Measurements from ENCODE around the gene ADGRL3. TPM values are rescaled to one million over a fixed set of nuclear protein-coding genes. Genes with fewer than 3 reads are reported as not detected.

Gene ADGRL3
- total RNA-seq, 4 donors from 2014 or later, result 0.19 to 7.8 (median 1.3) TPM

GRCh38 chr4:61785761-61786160, 585.6 kb downstream of the ADGRL3 start:
- Histone ChIP-seq H3K36me3 (no peaks in the 10 kb centered on the region), H3K4me3 (no peak overlapping the region), H3K27me3 (no peaks in the 10 kb centered on the region), H3K9me3 (peaks cover 0 to under 1% (median 0%) of the 10 kb centered on the region in 3 donors), H3K4me1 (no peaks in the 10 kb centered on the region), H3K27ac (no peak overlapping the region)
- intact Hi-C loops (cut with DNase I), result no loop called here
- no peak for DNase-seq
- WGBS, 2 donors, result 19 to 44% methylated on average over 1 of the region's 1 CpG
- TF ChIP-seq, protein P1, sequence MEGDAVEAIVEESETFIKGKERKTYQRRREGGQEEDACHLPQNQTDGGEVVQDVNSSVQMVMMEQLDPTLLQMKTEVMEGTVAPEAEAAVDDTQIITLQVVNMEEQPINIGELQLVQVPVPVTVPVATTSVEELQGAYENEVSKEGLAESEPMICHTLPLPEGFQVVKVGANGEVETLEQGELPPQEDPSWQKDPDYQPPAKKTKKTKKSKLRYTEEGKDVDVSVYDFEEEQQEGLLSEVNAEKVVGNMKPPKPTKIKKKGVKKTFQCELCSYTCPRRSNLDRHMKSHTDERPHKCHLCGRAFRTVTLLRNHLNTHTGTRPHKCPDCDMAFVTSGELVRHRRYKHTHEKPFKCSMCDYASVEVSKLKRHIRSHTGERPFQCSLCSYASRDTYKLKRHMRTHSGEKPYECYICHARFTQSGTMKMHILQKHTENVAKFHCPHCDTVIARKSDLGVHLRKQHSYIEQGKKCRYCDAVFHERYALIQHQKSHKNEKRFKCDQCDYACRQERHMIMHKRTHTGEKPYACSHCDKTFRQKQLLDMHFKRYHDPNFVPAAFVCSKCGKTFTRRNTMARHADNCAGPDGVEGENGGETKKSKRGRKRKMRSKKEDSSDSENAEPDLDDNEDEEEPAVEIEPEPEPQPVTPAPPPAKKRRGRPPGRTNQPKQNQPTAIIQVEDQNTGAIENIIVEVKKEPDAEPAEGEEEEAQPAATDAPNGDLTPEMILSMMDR (IDR thresholded peaks at IDR 0.05), result no peak
- no peak for TF ChIP-seq POLR2A (IDR thresholded peaks at IDR 0.05)

- Histone ChIP-seq H3K9me3 (peaks cover 0 to 5% (median 0%) of the 10 kb centered on the region in 3 donors), H3K36me3 (no peaks in the 10 kb centered on the region), H3K27me3 (no peaks in the 10 kb centered on the region), H3K4me3 (no peak overlapping the region), H3K4me1 (no peaks in the 10 kb centered on the region), H3K27ac (no peak overlapping the region)
- no peak for DNase-seq
- no peak for TF ChIP-seq POLR2A (IDR thresholded peaks at IDR 0.05)
- TF ChIP-seq, protein P1 (IDR thresholded peaks at IDR 0.05), result no peak
- 60 to 78% methylated on average over 2 of the region's 2 CpGs for WGBS, 2 donors
- intact Hi-C loops (cut with DNase I), result no loop called here
Measured at GRCh38 chr4:61786211-61786610, 586.1 kb downstream of the ADGRL3 start.

GRCh38 chr4:61795998-61796397, 595.9 kb downstream of the ADGRL3 start:
- no peak overlapping the region for H3K4me3 ChIP-seq
- intact Hi-C loops (cut with DNase I), result no loop called here
- H3K27me3 ChIP-seq, result no peaks in the 10 kb centered on the region
- H3K27ac ChIP-seq, result no peak overlapping the region
- no peaks in the 10 kb centered on the region for H3K4me1 ChIP-seq
- peaks cover 0 to 8% (median 2%) of the 10 kb centered on the region in 3 donors for H3K9me3 ChIP-seq
- TF ChIP-seq, protein P1 (IDR thresholded peaks at IDR 0.05), result no peak
- TF ChIP-seq POLR2A (IDR thresholded peaks at IDR 0.05), result no peak
- no peaks in the 10 kb centered on the region for H3K36me3 ChIP-seq
- 84 to 95% methylated on average over 6 of the region's 6 CpGs for WGBS, 2 donors
- DNase-seq, result no peak

DNA sequence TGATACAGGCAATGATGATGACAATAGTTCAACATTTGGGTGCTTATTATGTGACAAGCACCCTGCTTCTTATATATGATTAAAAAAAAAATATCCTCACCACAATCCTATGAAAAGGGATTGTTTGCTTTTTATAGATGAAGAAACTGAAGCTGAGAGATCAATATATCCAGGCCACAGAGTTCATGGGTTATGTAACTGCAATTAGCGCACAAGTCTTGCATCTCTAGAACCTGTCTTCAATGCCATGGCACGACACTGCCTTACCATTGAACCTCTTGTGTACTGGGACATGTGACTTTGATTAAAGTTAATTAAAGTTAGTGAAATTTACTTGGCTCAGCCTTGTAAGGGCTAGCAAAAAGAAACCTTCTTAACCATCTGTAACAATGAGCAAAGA, 599.7 kb downstream of the ADGRL3 start:
- Histone ChIP-seq H3K9me3 (no peaks in the 10 kb centered on the region), H3K36me3 (no peaks in the 10 kb centered on the region), H3K4me1 (no peaks in the 10 kb centered on the region), H3K4me3 (no peak overlapping the region), H3K27me3 (no peaks in the 10 kb centered on the region), H3K27ac (no peak overlapping the region)
- intact Hi-C loops (cut with DNase I), result no loop called here
- 57 to 73% methylated on average over 2 of the region's 2 CpGs for WGBS, 2 donors
- no peak for DNase-seq
- TF ChIP-seq, protein P1 (IDR thresholded peaks at IDR 0.05), result no peak
- no peak for TF ChIP-seq POLR2A (IDR thresholded peaks at IDR 0.05)

- WGBS, 2 donors, result 100% methylated on average over 2 of the region's 2 CpGs
- Histone ChIP-seq H3K4me3 (no peak overlapping the region), H3K9me3 (no peaks in the 10 kb centered on the region), H3K27me3 (no peaks in the 10 kb centered on the region), H3K27ac (no peak overlapping the region), H3K36me3 (no peaks in the 10 kb centered on the region), H3K4me1 (no peaks in the 10 kb centered on the region)
- intact Hi-C loops (cut with DNase I), result no loop called here
- no peak for TF ChIP-seq POLR2A (IDR thresholded peaks at IDR 0.05)
- TF ChIP-seq, protein P1 (IDR thresholded peaks at IDR 0.05), result no peak
- DNase-seq, result no peak
Measured at GRCh38 chr4:61805227-61805626, 605.1 kb downstream of the ADGRL3 start.
